Loucy (cell line): ENCODE data around the gene PPP3CA.

ENCODE experiments used
- H2AFZ ChIP-seq: fragments of 200-600 bp; sonication (generic); 2 replicates; pipeline ENCODE4 v1.6.0; 2016; ENCODE audit warnings: antibody characterized with exemption, mild to moderate bottlenecking, low read length, moderate library complexity
- H3F3A ChIP-seq: fragments of 200-600 bp; 2 replicates; pipeline ENCODE4 v1.6.0; 2016; ENCODE audit warnings: antibody characterized with exemption, low read depth, mild to moderate bottlenecking
- H3K27me3 ChIP-seq: fragments of 200-600 bp; sonication (generic); 2 replicates; pipeline ENCODE4 v1.6.1; 2014; ENCODE audit warnings: low read length, mild to moderate bottlenecking; ENCODE audit not compliant: insufficient read depth, poor library complexity, severe bottlenecking
- H3K36me3 ChIP-seq: fragments of 200-600 bp; sonication (generic); 2 replicates; pipeline ENCODE4 v1.6.1; 2016; ENCODE audit warnings: low read length; ENCODE audit not compliant: insufficient read depth
- H3K4me1 ChIP-seq: fragments of 200-600 bp; sonication (generic); 2 replicates; pipeline ENCODE4 v1.5.1; 2014; ENCODE audit warnings: low read length, mild to moderate bottlenecking; ENCODE audit not compliant: insufficient read depth, poor library complexity, severe bottlenecking
- H3K4me2 ChIP-seq: fragments of 200-600 bp; sonication (generic); 2 replicates; pipeline ENCODE4 v1.6.0; 2014; ENCODE audit warnings: antibody characterized with exemption, low read length, low read depth, mild to moderate bottlenecking; ENCODE audit not compliant: poor library complexity, severe bottlenecking
- H3K4me3 ChIP-seq: fragments of 200-600 bp; sonication (generic); 2 replicates; pipeline ENCODE4 v1.5.1; 2014; ENCODE audit warnings: low read length, mild to moderate bottlenecking, mixed read lengths; ENCODE audit not compliant: poor library complexity, severe bottlenecking
- H3K79me2 ChIP-seq: fragments of 200-600 bp; sonication (generic); 2 replicates; pipeline ENCODE4 v1.6.1; 2014; ENCODE audit warnings: low read length; ENCODE audit not compliant: insufficient read depth
- H3K9ac ChIP-seq: fragments of 200-600 bp; sonication (generic); 2 replicates; pipeline ENCODE4 v1.6.0; 2014; ENCODE audit warnings: mild to moderate bottlenecking, low read depth, low read length, moderate library complexity; ENCODE audit not compliant: poor library complexity, severe bottlenecking
- H3K9me2 ChIP-seq: fragments of 200-600 bp; sonication (generic); replicated peaks from 2 replicates; pipeline ENCODE4 v1.6.1; 2016; ENCODE audit warnings: low read depth, low read length, mixed read lengths
- H3K9me3 ChIP-seq: fragments of 200-600 bp; sonication (generic); 2 replicates; pipeline ENCODE4 v1.6.1; 2014; ENCODE audit warnings: mild to moderate bottlenecking, antibody characterized with exemption, low read length, low read depth; ENCODE audit not compliant: insufficient read depth
- H4K20me1 ChIP-seq: fragments of 200-600 bp; sonication (generic); 2 replicates; pipeline ENCODE4 v1.6.0; 2014; ENCODE audit warnings: antibody characterized with exemption, low read length, mild to moderate bottlenecking; ENCODE audit not compliant: insufficient read depth, poor library complexity, severe bottlenecking
- EZH2phosphoT487 ChIP-seq: fragments of 200-600 bp; IDR thresholded peaks from 2 replicates; pipeline ENCODE4 v1.6.1; 2018; ENCODE audit warnings: antibody characterized with exemption, mild to moderate bottlenecking, moderate library complexity, borderline replicate concordance
- TF ChIP-seq, protein P1 (sequence below): fragments of 200-600 bp; sonication (generic); conservative IDR thresholded peaks from 2 replicates; pipeline ENCODE4 v1.5.1; 2014; ENCODE audit warnings: mild to moderate bottlenecking, antibody characterized with exemption, low read length

The PPP3CA gene

GRCh38 chr4:101020956-101021355 lies 326.4 kb downstream of the PPP3CA start:
- Histone ChIP-seq H3F3A (peaks cover 16% of the 10 kb centered on the region), H3K27me3 (no peaks in the 10 kb centered on the region), H3K79me2 (no peaks in the 10 kb centered on the region), H2AFZ (no peak overlapping the region), H3K9ac (no peak overlapping the region), H3K4me3 (peak overlapping the region; percentile 51), H3K36me3 (peaks cover 3% of the 10 kb centered on the region; the same call in 1 of the 2 replicates), H4K20me1 (no peaks in the 10 kb centered on the region), H3K9me2 (no peaks in the 10 kb centered on the region), H3K9me3 (no peaks in the 10 kb centered on the region), H3K4me2 (peak overlapping the region; percentile 74), H3K4me1 (peaks cover 55% of the 10 kb centered on the region)
- TF ChIP-seq EZH2phosphoT487 = no peak
- TF ChIP-seq, protein P1, sequence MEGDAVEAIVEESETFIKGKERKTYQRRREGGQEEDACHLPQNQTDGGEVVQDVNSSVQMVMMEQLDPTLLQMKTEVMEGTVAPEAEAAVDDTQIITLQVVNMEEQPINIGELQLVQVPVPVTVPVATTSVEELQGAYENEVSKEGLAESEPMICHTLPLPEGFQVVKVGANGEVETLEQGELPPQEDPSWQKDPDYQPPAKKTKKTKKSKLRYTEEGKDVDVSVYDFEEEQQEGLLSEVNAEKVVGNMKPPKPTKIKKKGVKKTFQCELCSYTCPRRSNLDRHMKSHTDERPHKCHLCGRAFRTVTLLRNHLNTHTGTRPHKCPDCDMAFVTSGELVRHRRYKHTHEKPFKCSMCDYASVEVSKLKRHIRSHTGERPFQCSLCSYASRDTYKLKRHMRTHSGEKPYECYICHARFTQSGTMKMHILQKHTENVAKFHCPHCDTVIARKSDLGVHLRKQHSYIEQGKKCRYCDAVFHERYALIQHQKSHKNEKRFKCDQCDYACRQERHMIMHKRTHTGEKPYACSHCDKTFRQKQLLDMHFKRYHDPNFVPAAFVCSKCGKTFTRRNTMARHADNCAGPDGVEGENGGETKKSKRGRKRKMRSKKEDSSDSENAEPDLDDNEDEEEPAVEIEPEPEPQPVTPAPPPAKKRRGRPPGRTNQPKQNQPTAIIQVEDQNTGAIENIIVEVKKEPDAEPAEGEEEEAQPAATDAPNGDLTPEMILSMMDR = no peak

DNA sequence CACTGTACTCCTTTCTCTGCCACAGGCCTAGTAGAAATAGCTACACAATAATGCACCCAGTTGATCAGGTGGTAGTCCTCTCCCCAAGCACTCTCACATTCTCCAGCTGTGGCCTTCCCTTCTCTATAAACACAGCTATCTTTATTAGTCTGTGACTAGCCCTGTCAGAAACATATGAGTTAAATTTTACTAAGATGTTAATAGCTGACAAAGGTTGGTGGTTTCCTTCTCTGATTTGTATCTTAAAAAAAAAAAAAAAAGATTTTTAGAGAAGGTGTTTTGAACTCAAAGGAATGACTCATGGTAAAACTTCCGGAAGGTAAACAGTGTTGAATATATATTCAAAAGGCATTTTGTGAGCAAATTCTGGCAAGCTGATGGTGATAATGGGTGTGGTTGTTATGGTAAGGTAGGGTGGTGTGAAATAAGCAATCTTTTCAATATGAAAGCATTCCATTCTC lies 327.4 kb downstream of the PPP3CA start:
- Histone ChIP-seq H3K79me2 (no peaks in the 10 kb centered on the region), H3K4me2 (peak overlapping the region; percentile 74), H3K4me1 (peaks cover 46% of the 10 kb centered on the region), H3K36me3 (peaks cover 3% of the 10 kb centered on the region; the same call in 1 of the 2 replicates), H3K9me3 (no peaks in the 10 kb centered on the region), H3K27me3 (no peaks in the 10 kb centered on the region), H4K20me1 (no peaks in the 10 kb centered on the region), H3K9me2 (no peaks in the 10 kb centered on the region), H3K9ac (no peak overlapping the region), H2AFZ (no peak overlapping the region), H3K4me3 (peak overlapping the region; percentile 51), H3F3A (peaks cover 16% of the 10 kb centered on the region)
- TF ChIP-seq, protein P1 = no peak
- no peak for TF ChIP-seq EZH2phosphoT487

DNA sequence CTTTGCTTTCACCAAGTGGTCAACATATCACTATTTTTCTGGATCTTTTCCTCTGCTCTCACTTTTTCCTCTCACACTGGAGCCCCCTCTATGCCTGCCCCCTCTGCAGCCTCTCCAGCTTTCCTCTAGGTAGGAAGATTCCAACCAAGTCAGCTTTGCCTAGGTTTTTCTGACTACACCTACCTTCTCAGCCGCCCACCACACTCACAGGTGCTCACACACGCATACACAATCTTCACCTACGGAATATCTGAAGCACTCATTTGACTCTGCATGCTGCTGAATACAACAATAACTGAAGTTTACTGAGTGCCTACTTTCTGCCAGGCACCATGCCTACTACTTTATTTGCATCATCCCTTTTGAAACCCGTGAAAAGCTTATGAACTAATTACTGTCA lies 328.0 kb downstream of the PPP3CA start:
- Histone ChIP-seq H2AFZ (no peak overlapping the region), H3K4me2 (peak overlapping the region; percentile 62), H3K4me3 (peak overlapping the region; percentile 32), H3K4me1 (peaks cover 48% of the 10 kb centered on the region), H3K9ac (peak overlapping the region; percentile 19), H4K20me1 (no peaks in the 10 kb centered on the region), H3K79me2 (no peaks in the 10 kb centered on the region), H3F3A (peaks cover 16% of the 10 kb centered on the region), H3K27me3 (no peaks in the 10 kb centered on the region), H3K36me3 (peaks cover 3% of the 10 kb centered on the region; the same call in 1 of the 2 replicates), H3K9me3 (no peaks in the 10 kb centered on the region), H3K9me2 (no peaks in the 10 kb centered on the region)
- no peak for TF ChIP-seq EZH2phosphoT487
- TF ChIP-seq, protein P1 = no peak
